HG03432 (cell line): ENCODE measurements around the gene LAMB3.

Experiments
- ATAC-seq: cut with Tn5 transposase; IDR thresholded peaks from one replicate; pipeline ENCODE4 v1.9.1; 2021; ENCODE audit warnings: mild to moderate bottlenecking, moderate library complexity; ENCODE audit not compliant: unreplicated experiment

The LAMB3 gene

DNA sequence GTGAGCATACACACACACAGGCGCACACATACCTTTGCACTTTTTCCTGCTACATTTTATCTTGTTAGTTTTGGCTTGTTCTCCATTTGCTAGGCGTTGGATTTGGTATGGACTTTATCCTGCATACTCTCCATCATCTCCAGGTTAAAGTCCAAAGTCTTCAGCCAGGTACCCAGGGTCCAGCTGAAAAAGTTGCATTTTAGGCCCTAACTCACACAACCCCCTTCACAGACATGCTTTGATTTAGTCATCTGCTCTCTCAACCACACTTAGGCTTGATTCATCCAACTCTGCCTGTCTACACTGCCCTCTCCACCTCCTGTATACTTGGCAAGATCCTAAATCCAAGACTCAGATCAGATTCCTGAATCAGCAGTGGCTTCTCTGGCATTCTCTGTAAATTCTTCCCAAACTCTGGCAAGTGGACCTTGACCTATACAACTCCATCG, 10.7 kb upstream of the LAMB3 start:
- ATAC-seq, result no peak

- no peak for ATAC-seq
Observed at GRCh38 chr1:209661071-209661470, 8.8 kb upstream of the LAMB3 start.

GRCh38 chr1:209659909-209660308, 7.7 kb upstream of the LAMB3 start:
- ATAC-seq, result peak; percentile 93

DNA sequence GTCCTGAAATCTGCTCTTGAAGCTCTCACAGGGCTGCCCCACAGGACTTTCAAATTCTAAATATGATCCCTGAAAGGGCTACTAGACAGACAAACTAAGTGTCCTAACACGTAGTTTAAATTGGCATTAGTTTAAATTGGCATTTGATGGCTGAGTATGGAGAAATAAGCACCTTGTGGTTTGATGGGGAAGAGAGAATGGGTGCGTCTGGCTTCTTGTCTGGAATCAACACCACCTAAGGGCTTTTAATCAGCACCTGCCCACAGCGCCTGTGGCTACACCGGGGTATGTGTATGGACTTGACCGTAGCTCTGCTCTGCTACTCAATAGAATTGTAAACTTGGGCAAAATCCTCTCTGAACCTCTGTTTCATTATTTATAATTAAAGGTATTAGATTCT, 5.7 kb upstream of the LAMB3 start:
- no peak for ATAC-seq

- no peak for ATAC-seq
Observed at GRCh38 chr1:209657140-209657879, 5.1 kb upstream of the LAMB3 start.

GRCh38 chr1:209655411-209656231, 3.4 kb upstream of the LAMB3 start:
- no peak for ATAC-seq

- ATAC-seq, result peak; percentile 36
Observed at GRCh38 chr1:209653915-209654351, 1.7 kb upstream of the LAMB3 start.

DNA sequence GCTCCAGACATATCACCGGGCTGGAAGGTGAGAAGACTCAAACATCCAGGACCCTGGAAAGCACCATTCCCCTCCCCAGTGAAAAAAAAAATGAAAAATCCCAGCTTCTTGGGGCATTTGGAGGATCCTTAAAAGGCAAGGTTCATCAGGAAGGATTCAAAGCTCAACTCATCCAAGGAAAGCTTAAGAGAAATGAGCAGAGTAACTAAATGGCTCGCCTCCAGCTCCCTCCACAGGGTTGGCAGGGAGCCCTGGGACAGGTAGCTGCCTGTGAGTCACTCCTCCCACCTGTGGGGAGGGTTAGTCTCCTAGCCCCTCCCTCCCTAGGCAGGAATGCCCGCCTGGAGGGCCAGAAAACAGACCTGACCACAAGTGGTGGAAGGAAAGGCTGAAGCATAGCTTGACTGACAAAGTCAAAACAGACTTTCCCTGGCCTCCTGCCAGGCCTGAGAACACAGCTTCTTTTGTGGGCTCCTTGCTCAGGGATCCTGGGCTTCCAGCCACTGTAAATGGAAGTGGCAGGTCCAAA, 712 bp upstream of the LAMB3 start:
- ATAC-seq, result peak; percentile 32

DNA sequence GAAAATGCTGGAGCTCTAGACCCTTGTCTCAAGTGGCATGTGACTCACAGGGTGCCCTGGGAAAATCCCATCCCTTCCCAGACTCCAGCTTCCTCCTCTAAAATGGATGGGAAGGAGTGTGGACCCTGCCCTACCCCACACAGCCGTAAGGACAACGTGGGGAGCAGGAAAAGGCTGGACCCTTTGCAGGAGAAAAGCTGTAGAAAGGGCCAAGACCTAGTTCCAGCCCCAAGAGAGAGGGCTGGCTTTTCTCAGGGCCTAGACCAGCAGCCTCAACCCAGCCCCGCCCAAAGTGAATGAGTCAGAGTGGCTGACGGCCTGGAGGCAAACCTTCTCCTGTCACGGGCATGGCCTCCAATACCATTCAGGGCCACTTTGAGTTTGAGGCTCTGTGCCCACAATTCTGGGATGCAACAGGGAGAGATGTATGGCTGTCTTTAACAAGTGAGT, 1.1 kb downstream of the LAMB3 start:
- ATAC-seq, result peak; percentile 75

DNA sequence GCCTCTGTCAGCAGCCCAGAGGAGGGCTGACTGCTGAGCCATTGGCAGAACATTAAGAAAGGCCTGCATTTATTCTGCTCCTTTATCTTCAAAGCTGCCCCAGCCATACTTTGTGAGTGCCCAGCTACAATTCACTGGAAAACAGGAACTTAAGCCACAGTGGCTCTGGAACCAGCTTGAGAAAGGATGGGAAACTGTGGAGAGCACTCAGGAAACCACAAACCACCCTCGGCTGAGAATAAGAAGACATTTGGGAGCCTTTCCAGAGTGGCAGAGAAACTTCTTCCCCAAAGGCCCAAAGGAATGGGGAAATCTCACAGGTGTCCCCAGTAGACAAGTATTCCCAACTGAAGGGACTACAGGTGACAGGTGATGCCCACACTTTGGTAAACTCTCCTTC, 1.8 kb downstream of the LAMB3 start:
- no peak for ATAC-seq

- no peak for ATAC-seq
Observed at GRCh38 chr1:209648931-209649776, 3.1 kb downstream of the LAMB3 start.

GRCh38 chr1:209648346-209648745, 3.9 kb downstream of the LAMB3 start:
- no peak for ATAC-seq

DNA sequence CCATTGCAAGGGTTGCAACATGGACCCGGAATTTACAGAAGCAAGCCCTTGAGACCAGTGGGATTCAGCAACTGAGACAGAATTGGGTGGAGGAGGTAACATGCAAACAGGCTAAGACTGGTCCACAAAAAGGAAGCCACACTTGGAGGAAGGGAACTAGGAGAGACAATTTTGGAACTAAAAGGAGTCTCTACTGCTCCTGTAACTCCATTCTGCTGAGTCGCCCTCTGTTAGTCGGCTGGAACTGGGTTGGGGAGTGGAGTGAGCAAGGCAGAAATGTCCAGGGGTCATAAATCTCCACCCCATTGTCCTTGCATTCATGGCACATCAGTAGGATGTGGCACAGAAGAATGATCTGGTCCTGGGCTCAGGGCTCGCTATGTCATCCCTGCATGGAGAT, 5.1 kb downstream of the LAMB3 start:
- no peak for ATAC-seq

- ATAC-seq, result no peak
Observed at GRCh38 chr1:209646558-209646957, 5.7 kb downstream of the LAMB3 start.

DNA sequence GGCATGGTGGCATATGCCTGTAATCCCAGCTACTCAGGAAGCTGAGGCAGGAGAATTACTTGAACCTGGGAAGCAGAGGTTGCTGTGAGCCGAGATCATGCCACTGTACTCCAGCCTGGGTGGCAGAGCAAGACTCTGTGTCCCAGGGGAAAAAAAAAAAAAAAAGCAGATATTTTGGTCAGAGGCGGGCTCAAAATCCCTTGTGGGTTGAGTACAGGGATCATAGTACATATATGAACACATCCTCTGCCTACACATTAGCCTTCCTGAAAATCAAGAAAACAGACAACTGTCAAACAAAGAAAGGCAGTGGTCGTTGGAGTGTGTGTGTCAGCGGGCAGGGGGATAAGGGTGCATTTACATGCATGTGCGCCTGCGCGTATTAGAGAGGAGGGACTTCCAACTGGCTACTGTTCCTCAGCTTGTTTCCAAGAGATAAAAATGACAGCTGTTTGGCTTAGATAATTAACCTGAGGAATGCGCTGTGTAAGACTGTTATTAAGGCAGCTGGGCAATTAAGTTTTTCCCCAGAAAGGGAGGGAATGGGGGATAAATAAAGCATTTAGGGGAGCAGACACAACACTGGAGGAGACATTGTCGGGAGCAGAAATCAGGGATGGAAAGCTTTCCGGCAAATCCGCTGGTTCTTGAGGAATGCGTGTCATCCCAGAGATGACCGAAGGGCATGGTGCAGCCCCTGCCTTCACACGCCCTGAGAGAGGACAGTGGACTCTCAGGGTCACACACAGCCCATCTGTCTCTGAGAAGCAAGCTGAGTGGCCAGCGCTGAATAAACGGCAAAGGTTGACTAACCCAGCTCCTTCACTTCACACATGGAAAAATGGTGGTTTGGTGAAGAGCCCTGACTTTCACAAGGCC, 6.4 kb downstream of the LAMB3 start:
- no peak for ATAC-seq

DNA sequence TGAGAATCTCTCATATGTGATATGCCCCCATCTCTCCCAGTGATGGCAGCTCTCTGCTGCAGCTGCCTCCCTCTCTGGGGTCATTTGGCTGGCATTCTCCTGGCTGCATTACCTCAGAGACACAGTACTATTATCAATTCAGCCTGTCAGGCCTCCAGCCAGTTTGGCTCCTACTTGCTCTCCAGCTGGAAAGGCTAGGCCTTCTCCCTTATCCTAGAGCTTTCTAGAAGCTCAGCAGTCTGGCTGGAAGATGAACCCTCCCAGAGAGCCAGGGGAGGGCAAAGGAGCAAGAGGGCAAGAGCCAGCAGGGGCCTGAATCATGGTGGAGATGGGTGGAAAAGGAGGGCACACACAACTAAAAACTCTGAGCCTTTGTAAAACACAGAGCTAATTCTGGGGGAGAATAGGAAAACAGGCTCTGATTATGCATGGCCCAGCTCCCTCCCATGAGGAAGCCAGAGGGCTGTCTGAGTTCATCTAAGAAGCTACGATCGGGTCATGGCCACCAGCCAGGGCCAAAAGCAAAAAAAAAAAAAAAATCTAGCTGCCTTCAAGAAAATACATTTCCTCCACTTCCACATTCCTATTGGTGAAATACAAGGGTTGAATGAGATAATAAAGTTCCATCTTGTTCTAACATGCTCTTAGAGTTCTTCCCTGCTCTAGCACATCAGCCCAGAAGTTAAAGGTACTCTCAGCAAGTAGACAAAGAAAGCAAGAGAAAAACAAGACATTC, 8.8 kb downstream of the LAMB3 start:
- no peak for ATAC-seq

GRCh38 chr1:209642816-209643215, 9.4 kb downstream of the LAMB3 start:
- no peak for ATAC-seq

- no peak for ATAC-seq
Observed at GRCh38 chr1:209641832-209642172, 10.4 kb downstream of the LAMB3 start.

DNA sequence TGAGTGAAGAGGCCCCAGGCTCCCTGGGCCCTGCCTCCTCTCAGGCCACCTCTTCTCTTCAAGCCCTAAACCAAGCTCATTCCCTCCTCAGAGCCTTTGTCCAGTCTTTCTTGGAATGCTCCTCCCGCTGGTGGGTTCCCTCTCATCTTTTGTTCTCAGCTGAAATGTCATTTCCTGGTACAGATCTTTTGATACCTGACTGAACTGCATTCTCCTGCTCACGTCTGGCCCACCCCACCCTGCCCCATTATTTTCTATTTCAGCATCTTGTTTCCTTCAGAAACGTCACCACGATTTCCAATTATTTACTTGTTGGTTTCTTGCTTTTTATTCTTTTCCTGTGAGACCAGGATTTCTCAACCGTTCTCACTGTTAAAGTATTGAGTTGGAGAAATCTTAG, 16.4 kb downstream of the LAMB3 start:
- ATAC-seq, result no peak
